Suppressor macrophage (primary cell): ENCODE data around the gene MYLK4.

Experiments
- DNase-seq, 4 experiments: peaks; one replicate each; pipeline ENCODE4 v3.0.0-alpha.2; 2020 to 2022

The MYLK4 gene

GRCh38 chr6:2733324-2733723 is 17.4 kb downstream of the MYLK4 start:
- DNase-seq: peak; percentile 96 to 99 (median 97)

- no peak for DNase-seq
These were observed 18.1 kb downstream of the MYLK4 start for GRCh38 chr6:2732503-2733089.

- DNase-seq: no peak
These were observed 19.3 kb downstream of the MYLK4 start for GRCh38 chr6:2731281-2731909.

DNA sequence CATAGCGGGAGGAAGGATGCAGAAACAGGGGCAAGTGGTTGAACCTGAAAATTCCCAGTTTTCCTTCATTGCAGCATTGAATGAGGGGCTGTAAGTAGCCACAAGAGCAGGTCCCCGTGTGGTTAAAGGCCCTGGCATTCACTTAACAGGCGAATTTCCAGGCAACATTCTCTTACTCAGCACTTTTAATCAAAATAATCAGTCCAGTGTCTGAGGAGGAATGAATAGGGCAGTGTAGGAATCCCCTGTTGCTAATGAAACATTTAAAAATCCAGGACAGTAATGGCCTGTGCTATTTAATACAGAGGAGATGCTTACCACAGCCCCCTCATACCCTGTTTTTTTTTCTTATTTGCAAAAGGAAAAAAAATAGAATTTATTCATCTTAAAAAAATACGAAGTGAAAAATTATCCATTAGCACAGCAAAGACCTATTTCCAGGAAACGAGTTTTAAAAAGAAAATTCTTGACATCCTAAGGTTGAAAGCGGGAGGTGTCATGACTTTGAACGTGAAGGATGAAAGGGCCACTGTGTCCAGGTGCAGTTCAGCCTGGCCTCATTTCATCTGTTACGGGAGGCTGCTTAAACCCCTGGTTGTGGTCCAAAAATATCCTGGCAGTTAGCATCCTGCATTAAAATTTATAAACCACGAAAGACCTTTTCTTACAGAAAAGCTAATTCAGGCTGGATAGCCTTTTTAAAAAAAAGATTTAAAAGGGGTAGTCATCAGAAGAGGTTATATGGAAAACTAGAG is 20.2 kb downstream of the MYLK4 start:
- DNase-seq: no peak

- no peak for DNase-seq
These were observed 20.8 kb downstream of the MYLK4 start for GRCh38 chr6:2729921-2730320.

GRCh38 chr6:2725999-2726567 is 24.6 kb downstream of the MYLK4 start:
- DNase-seq: peak; percentile 91 to 97 (median 94)

GRCh38 chr6:2725364-2725988 is 25.2 kb downstream of the MYLK4 start:
- no peak for DNase-seq

GRCh38 chr6:2721219-2721618 is 29.5 kb downstream of the MYLK4 start:
- no peak for DNase-seq

- DNase-seq: peak in 1 of 4 experiments; percentile 17
These were observed 31.6 kb downstream of the MYLK4 start for GRCh38 chr6:2719093-2719455.

DNA sequence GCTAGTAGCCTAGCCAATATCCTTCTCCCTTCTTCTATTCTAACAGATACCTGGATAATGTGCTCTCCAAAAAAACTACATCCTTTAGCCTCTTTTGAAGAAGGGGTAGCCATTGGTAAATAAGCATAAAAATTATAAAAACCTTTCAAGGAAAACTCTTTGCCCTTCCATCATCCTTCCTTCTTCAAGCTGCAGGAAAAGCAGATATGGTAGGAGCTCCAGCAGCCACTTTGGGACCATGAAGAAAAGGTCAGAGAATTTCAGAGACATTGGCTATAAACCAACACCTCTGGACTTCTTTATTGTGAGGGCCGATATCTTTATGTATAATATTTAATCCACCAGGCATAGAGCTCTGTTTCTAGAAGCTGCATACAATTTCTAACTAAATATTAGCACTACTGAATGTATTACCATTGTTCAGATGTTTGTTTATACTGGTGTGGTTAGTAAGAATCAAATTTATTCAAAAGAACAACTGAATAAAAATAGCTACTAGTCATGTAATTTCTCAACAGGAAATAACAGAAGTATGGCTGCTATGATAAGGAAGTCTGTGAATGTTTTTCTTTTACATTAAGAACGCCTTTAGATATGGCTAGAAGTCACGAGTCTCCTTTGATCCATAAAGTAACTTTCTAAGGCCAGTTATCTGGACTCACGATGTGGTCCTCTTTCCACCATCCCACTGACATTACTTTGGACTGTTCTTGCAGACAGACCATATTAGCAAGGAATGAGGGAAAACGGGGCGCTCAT is 32.2 kb downstream of the MYLK4 start:
- peak in 2 of 4 experiments; percentile 40 to 50 for DNase-seq

DNA sequence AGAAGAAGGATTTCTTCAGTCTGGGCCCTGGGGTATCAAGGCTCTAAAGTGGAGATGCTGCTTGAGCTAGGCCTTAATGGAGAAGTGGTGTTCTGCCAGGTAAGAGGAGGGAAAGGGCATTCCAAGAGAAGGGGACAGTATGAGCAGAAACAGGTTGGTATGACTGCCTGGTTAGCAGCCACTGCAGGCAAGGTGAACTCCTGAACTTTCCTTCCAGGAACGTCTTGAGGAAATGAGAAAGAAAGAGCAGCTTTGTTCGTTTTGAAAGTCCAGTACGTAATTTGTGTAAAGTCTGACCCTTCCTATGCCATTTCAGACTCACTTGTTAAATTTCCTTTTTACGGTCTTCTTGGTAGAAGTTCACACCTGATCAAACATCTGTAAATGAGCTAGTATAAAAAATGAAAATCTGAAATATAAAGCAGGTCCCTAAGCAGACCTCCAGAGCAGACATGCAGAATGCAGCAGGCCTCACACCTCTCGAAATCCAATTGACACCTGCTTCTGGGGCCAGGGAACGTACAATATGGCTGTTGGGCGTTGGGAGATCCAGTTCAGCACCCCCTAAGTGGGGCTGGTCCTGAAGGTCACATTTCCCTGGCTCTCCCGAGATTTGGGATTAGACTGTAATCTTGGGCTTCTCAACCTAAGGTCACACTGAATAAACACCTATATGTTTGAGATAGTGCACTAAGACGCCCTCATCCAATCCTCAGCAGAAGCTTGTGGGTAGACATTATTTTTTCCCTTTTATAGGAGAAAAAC is 33.6 kb downstream of the MYLK4 start:
- DNase-seq: no peak

GRCh38 chr6:2715737-2716136 is 35.0 kb downstream of the MYLK4 start:
- no peak for DNase-seq

DNA sequence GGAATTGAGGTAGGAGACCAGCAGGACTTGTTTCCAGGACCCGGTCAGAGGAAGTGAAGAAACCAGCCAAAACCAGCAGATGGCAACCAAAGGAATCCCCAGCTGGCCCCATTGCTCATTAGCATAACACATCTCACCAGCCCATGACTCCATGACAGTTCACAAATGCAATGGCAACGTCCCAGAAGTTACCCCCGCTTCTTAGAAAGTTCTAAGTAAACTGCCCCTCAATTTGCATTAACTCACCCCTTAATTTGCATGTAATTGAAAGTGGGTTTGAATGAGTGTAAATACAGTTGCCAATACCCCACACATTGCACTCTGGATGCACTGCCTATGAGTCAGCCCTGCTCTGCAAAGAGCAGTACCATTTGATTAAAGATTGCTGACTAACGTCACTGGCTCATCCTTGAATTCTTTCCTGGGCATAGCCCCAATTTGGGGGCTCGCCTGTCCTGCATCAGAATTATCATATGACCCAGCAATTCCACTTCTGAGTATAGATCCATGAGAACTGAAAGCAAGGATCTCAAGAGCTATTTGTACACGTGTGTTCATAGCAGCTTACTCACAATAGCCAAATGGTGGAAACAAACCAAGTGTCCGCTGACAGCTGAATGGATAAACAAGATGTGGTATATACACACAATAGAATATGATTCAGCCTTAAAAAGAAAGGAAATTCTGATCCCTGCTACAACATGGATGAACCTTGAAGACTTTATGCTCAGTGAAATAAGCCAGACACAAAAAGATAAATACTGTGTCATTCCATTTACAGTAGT is 36.4 kb downstream of the MYLK4 start:
- DNase-seq: peak; percentile 29 to 55 (median 40)

- DNase-seq: no peak
These were observed 37.1 kb downstream of the MYLK4 start for GRCh38 chr6:2713473-2714110.

DNA sequence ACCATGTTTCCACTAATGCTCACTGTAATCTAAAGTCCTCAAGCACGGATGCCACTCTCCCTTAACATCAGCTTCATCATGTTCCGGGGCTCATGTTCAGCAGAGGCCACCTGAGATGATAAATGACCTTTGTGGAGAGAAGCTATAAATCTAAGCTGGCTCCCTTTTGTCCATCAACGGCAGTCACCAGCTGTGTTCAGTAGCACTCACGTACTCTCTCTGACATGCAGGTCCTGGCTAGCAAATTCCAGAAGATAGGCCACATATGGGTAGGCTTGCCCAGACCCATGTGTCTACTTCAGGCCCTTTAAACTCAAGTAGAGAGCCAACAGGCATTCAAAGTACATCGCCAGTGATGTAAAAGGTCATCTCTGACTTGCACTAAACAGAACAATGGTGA is 38.6 kb downstream of the MYLK4 start:
- no peak for DNase-seq

DNA sequence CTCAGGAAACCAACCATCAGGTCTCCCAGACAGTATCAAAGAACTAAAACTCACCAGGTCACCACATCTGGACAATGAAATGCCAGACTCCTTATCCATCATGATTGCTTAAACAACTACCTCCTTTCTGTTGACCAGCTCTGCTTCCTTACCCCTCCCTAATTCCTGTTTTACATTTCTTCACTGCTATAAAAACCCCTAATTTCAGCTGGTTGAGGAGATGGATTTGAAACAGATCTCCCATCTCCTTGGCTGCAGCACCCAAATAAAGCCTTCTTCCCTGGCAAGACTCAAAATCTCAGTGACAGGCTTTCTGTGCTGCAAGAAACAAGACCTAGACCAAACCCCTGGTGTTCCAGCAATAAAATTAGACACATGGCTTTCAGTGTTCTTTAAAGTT is 40.3 kb downstream of the MYLK4 start:
- DNase-seq: no peak

DNA sequence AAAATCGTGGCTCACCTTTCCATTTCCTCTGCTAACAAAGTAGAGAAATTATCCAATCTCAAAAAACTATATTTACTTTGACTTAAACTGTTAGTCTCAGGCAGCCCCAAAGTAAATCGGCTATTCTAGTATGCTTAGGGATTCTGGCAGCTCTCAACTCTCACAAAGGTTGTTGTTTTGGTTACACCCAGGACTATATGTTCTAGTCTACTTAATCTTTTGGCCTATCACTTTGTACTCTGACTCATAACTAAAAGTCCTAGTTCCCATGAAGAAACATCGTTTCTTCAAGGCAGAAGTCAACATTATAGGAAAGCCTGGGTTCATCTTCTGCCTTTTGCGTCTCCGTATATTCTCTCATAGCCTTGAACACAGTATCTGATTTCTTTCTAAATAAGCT is 42.3 kb downstream of the MYLK4 start:
- DNase-seq: no peak

DNA sequence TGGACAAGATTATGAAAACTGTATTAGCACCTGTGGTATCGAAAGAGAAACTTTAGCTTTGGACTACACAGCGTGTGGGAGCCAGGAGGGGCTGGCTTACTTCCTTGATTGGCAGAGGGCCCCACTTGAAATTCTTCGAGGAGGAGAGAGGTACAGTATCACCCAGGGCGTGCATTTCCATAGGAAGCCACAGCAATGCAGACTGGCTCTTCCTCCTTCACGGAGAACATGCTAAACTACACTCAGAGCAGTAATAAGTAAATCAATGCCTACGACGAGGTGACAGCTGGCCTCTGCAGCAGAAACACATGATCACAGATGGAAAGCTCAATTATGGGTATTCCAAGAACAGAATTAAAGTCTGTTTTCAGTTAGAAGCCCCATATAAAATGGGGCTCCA is 44.2 kb downstream of the MYLK4 start:
- peak in 1 of 4 experiments; percentile 13 for DNase-seq

DNA sequence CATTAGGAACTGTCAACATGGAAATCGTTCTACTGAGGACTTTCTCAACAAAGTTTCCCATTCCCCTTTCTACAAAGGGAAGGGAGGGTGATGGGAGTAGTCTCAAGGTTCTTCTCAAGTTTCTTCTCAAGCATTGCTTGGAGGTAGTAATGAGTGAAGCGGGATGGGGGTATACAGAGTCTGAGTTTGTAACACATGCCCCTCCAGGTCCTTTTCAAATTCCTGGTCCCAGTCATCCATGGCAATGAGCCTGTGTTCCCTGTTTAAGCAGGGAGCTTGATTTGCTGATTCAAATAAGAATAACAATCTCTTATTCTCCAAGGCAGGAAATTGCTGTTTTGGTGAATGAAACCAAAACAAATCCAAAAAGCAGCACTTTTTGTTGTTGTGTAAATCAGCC is 45.5 kb downstream of the MYLK4 start:
- DNase-seq: no peak

DNA sequence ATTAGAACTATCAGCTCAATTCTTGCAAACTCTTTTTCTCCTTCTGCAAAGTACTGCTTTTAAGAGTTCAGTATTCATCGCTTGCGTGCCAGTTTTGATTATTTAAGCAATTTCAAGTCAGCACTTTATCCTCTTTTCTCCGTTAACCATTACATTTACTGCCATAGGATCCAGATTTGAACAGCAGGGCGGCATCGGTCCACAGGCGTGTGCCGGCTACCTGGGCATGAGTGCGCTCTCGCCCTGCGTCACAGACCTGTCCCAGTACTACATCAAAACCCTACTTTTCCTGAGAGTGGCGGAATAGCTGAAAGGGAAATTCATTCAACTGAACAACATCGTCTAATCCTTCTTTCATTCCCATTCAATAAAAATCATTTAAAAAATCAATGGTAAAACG is 53.4 kb downstream of the MYLK4 start:
- no peak for DNase-seq
